ENCODE results near the gene HECW1.
A peak's percentile ranks its signal among the peaks of the same experiment; 100 is the strongest.
"Not testable (repeated sequence)": the region's sequence is repeated elsewhere in the genome, so short reads cannot be mapped to it uniquely, and the experiment has no call there.

HECW1 gene

DNA sequence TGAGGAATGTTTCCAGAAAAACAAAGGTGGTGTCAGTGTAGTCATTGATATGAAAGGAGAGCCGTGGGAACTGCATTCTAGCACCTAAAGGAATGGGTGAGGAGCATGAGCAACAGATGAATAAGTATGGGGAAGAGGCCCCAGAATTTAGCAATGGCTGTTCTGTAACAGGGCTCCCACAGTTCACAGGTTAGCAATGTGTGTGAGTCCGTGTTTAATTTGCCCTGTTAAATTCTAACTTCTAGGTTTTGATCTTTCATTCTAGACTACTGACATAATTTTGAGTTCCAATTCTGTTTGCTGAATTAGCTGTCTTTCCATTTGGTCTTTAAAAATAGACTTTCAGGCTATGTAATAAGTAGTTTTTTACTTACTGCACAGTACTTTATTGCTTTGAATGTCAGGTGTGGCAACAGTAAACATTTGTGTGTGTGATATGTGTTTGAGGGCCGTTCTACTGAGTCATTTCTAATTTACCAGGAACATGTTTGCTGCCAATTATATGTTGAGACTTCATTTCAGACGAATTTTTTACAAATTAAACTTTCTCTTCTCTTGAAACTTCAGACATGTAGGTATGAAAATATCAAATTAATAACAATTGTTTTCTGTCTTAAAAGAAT is 479.2 kb downstream of the HECW1 start:
- H3K4me3 ChIP-seq (ENCODE audit: low read length) = no peak overlapping the region
- peak; percentile 34 for DNase-seq (ENCODE audit: low read depth)
- TF ChIP-seq, protein P1, sequence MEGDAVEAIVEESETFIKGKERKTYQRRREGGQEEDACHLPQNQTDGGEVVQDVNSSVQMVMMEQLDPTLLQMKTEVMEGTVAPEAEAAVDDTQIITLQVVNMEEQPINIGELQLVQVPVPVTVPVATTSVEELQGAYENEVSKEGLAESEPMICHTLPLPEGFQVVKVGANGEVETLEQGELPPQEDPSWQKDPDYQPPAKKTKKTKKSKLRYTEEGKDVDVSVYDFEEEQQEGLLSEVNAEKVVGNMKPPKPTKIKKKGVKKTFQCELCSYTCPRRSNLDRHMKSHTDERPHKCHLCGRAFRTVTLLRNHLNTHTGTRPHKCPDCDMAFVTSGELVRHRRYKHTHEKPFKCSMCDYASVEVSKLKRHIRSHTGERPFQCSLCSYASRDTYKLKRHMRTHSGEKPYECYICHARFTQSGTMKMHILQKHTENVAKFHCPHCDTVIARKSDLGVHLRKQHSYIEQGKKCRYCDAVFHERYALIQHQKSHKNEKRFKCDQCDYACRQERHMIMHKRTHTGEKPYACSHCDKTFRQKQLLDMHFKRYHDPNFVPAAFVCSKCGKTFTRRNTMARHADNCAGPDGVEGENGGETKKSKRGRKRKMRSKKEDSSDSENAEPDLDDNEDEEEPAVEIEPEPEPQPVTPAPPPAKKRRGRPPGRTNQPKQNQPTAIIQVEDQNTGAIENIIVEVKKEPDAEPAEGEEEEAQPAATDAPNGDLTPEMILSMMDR (conservative IDR thresholded peaks at IDR 0.05; ENCODE audit: low read length) = no peak

DNA sequence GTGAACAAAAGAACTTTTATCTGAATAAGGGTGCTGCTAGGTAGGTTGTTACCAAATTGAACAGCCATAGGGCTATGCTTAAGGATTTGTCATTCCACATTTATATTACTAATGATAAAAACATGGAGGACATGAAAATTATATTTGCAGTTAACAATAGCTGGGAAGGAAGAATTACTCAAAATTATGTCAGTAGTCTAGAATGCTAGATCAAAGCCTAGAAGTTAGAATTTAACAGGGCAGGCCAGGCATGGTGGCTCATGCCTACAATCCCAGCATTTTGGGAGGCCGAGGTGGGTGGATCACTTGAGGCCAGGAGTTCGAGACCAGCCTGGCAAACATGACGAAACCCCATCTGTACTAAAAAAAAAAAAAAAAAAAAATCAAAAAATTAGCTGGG is 479.9 kb downstream of the HECW1 start:
- TF ChIP-seq, protein P1 (conservative IDR thresholded peaks at IDR 0.05; ENCODE audit: low read length) = no peak
- DNase-seq (ENCODE audit: low read depth) = no peak
- H3K4me3 ChIP-seq (ENCODE audit: low read length) = no peak overlapping the region

DNA sequence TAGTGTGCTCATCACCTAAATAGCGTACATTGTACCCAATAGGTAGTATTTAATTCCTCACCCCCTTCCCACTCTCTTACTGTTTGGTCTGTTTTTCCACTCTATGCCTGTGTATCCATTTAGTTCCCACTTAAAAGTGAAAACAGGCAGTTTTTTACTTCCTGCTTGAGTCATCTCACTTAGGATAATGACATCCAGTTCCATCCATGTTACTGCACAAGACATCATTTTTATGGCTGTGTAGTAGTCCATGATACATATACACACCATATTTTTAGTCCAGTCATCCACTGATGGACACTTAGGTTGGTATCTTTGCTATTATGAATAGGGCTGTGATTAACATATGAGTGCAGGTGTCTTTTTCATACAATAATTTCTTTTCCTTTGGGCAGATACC is 480.6 kb downstream of the HECW1 start:
- no peak overlapping the region for H3K4me3 ChIP-seq (ENCODE audit: low read length)
- DNase-seq (ENCODE audit: low read depth) = peak; percentile 12
- TF ChIP-seq, protein P1 (conservative IDR thresholded peaks at IDR 0.05; ENCODE audit: low read length) = no peak

DNA sequence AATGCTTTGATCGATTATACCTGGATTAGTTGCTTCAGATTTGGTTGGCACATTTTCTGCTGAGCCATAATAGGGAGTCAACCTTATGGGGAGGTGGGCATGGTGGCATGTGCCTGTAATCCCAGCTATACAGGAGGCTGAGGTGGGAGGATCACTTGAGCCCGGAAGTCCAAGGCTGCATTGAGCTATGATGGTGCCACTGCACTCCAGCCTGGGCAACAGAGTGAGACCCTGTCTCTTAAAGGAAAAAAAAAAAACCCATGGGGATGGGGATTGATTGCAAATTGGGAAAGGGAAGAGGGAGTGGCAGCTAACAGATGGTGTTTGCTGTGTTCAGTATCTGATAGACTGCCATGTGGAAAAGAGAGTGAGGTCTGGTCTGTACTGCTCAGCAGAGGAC is 481.6 kb downstream of the HECW1 start:
- TF ChIP-seq, protein P1 (conservative IDR thresholded peaks at IDR 0.05; ENCODE audit: low read length) = no peak
- H3K4me3 ChIP-seq (ENCODE audit: low read length) = no peak overlapping the region
- no peak for DNase-seq (ENCODE audit: low read depth)

DNA sequence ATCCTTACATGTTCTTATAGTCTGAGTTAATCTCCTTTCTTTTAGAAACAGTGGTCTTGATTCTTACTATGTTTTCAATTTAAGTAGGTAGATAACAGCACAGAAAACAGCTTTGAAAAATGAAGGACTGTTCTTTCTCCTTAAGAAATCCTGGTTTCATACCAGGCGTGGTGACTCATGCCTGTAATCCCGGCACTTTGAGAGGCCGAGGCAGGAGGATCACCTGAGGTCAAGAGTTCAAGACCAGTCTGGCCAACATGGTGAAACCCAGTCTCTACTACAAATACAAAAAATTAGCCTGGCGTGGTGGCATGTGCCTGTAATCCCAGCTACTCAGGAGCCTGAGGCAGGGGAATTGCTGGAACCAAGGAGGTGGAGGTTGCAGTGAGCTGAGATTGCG is 484.0 kb downstream of the HECW1 start:
- DNase-seq (ENCODE audit: low read depth); H3K4me3 ChIP-seq (ENCODE audit: low read length): not testable (repeated sequence)

DNA sequence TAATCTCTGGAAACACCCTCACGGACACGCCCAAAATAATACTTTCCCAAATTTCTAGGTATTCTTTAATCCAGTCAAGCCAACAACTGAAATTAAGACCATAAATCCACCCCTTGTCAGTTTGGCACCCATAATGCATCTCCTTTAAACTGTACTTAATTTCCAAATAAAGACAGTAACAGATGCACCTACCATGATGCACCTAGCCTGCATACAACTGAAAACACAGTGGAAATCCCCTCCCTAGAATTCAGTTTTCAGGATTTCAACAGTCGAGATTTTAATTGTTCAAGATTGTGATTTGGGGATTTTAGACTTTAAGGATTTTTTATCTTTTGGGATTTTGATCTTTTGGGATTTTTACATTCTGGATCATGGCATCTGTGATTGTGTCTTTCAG is 487.6 kb downstream of the HECW1 start:
- TF ChIP-seq, protein P1 (conservative IDR thresholded peaks at IDR 0.05; ENCODE audit: low read length) = no peak
- no peak overlapping the region for H3K4me3 ChIP-seq (ENCODE audit: low read length)
- no peak for DNase-seq (ENCODE audit: low read depth)

DNA sequence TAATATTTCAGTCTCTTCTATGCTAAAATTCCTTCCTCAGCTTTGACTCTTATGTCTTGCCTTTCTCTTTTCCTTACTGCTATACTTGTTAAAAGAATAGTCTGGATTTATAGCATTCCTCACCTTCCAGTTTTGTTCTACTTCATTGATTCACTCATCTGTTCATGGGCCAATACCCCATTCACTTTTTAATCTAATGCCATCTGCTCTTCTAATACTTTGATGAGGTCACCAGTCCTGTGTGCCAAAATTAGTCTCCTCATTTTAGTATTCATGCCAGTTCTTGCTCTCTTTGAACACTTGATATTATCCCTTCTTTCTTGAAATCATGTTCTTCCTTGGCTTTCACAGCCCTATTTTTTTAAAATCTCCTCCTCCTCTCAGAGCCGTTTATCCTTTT is 489.8 kb downstream of the HECW1 start:
- H3K4me3 ChIP-seq (ENCODE audit: low read length) = no peak overlapping the region
- TF ChIP-seq, protein P1 (conservative IDR thresholded peaks at IDR 0.05; ENCODE audit: low read length) = no peak
- DNase-seq (ENCODE audit: low read depth) = no peak

DNA sequence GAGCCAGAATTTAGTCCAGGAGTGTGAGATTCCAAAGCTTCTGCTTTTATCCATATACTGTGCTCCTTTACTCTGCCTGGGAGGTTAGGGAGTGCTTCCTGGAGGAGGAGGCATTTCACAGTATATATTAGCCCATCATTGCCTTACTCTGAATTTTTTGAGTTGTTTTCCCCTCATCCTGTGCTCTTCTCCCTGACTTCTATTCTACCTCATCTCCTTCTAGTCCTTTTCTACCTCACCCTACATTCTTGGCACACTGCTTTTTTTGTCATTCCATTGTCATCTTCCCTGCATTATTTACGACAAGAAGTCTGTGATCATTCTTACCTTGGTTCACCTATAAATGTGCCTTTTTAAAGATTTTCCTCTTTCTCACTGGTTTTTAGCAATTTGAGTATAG is 491.8 kb downstream of the HECW1 start:
- TF ChIP-seq, protein P1 (conservative IDR thresholded peaks at IDR 0.05; ENCODE audit: low read length) = no peak
- DNase-seq (ENCODE audit: low read depth) = no peak
- H3K4me3 ChIP-seq (ENCODE audit: low read length) = no peak overlapping the region

Measured in AG10803 (cell line).